Transverse colon (tissue), 4 donors: ENCODE measurements around the gene CCDC107.

Experiments
- CTCF ChIP-seq, 5 experiments: fragments of 200-600 bp in 3 of 5; fragments of 450-650 bp in 2 of 5; sonication (generic) in 3 of 5; IDR thresholded peaks; 1 replicate in 2 of 5; 2 replicates in 3 of 5; pipeline ENCODE4 v1.5.1; 2016 to 2017; ENCODE audit warnings: antibody characterized with exemption in 5 of 5, inconsistent platforms in 3 of 5, mild to moderate bottlenecking in 2 of 5, moderate library complexity in 1 of 5
- POLR2A ChIP-seq: fragments of 450-650 bp; IDR thresholded peaks from one replicate; pipeline ENCODE4 v1.6.1; 2016; ENCODE audit warnings: antibody characterized with exemption, mild to moderate bottlenecking, moderate library complexity
- POLR2AphosphoS5 ChIP-seq, 3 donors: sonication (generic); formaldehyde crosslinking; IDR thresholded peaks; one replicate each; pipeline ENCODE4 v1.6.1; 2016; ENCODE audit warnings: antibody characterized with exemption in 3 of 3

- TF ChIP-seq CTCF (IDR thresholded peaks at IDR 0.05) (no peak), POLR2A (no peak), POLR2AphosphoS5 (IDR thresholded peaks at IDR 0.05) (no peak)
Observed at GRCh38 chr9:35650341-35651158, 7.5 kb upstream of the CCDC107 start, which contains the start of gene SIT1.
